GM19238 (cell line): ENCODE measurements around the gene CFAP74.

Experiments used
- DNase-seq: peaks from one replicate; pipeline ENCODE4 v3.0.0; 2011; ENCODE audit warnings: low spot score; ENCODE audit not compliant: insufficient read length

CFAP74 gene

GRCh38 chr1:1929102-1929638, 74.4 kb downstream of the CFAP74 start:
- DNase-seq: no peak

GRCh38 chr1:1928231-1929101, 75.1 kb downstream of the CFAP74 start:
- no peak for DNase-seq

GRCh38 chr1:1927751-1928150, 75.8 kb downstream of the CFAP74 start:
- no peak for DNase-seq

- DNase-seq: no peak
Observed at GRCh38 chr1:1926886-1927660, 76.5 kb downstream of the CFAP74 start.

- no peak for DNase-seq
Observed at GRCh38 chr1:1926346-1926811, 77.2 kb downstream of the CFAP74 start.

- DNase-seq: no peak
Observed at GRCh38 chr1:1925437-1926345, 77.9 kb downstream of the CFAP74 start.

GRCh38 chr1:1924849-1925248, 78.7 kb downstream of the CFAP74 start:
- DNase-seq: no peak

GRCh38 chr1:1924386-1924785, 79.2 kb downstream of the CFAP74 start:
- no peak for DNase-seq

- DNase-seq: no peak
Observed at GRCh38 chr1:1922956-1923833, 80.4 kb downstream of the CFAP74 start.

GRCh38 chr1:1922702-1922955, 81.0 kb downstream of the CFAP74 start:
- DNase-seq: no peak

- DNase-seq: no peak
Observed at GRCh38 chr1:1921901-1922701, 81.5 kb downstream of the CFAP74 start.

- DNase-seq: no peak
Observed at GRCh38 chr1:1921459-1921862, 82.1 kb downstream of the CFAP74 start.

- no peak for DNase-seq
Observed at GRCh38 chr1:1920608-1921458, 82.8 kb downstream of the CFAP74 start.

GRCh38 chr1:1920057-1920607, 83.5 kb downstream of the CFAP74 start:
- DNase-seq: no peak

GRCh38 chr1:1919304-1920056, 84.1 kb downstream of the CFAP74 start:
- DNase-seq: peak; percentile 100

- no peak for DNase-seq
Observed at GRCh38 chr1:1918901-1919303, 84.7 kb downstream of the CFAP74 start, which contains the start of gene TMEM52. TMEM52 (minus strand) TSS chr1:1919279; CDS start chr1:1919265, 14 bp downstream.
